ENCODE results near the gene FHOD3.

FHOD3 gene

GRCh38 chr18:36297417-36298125 lies at the start of gene FHOD3:
Gene FHOD3, plus strand, starts transcription at chr18:36297713. Its CDS starts 123 bp downstream, at chr18:36297836.
- no peak for DNase-seq (ENCODE audit: low read depth)

GRCh38 chr18:36249392-36249791 lies 48.1 kb upstream of the FHOD3 start:
- DNase-seq (ENCODE audit: low read depth) = no peak

GRCh38 chr18:36250827-36251226 lies 46.7 kb upstream of the FHOD3 start:
- DNase-seq (ENCODE audit: low read depth) = no peak

GRCh38 chr18:36255072-36255698 lies 42.3 kb upstream of the FHOD3 start:
- no peak for DNase-seq (ENCODE audit: low read depth)

GRCh38 chr18:36256094-36256493 lies 41.4 kb upstream of the FHOD3 start:
- no peak for DNase-seq (ENCODE audit: low read depth)

GRCh38 chr18:36262971-36263370 lies 34.5 kb upstream of the FHOD3 start:
- DNase-seq (ENCODE audit: low read depth) = no peak

GRCh38 chr18:36264283-36264682 lies 33.2 kb upstream of the FHOD3 start:
- DNase-seq (ENCODE audit: low read depth) = no peak

- DNase-seq (ENCODE audit: low read depth) = no peak
These were observed 32.5 kb upstream of the FHOD3 start for GRCh38 chr18:36265015-36265414.

GRCh38 chr18:36269157-36269556 lies 28.4 kb upstream of the FHOD3 start:
- no peak for DNase-seq (ENCODE audit: low read depth)

- no peak for DNase-seq (ENCODE audit: low read depth)
These were observed 26.4 kb upstream of the FHOD3 start for GRCh38 chr18:36271153-36271552.

GRCh38 chr18:36273347-36273746 lies 24.2 kb upstream of the FHOD3 start:
- DNase-seq (ENCODE audit: low read depth) = no peak

GRCh38 chr18:36274083-36274715 lies 23.3 kb upstream of the FHOD3 start:
- DNase-seq (ENCODE audit: low read depth) = no peak

- DNase-seq (ENCODE audit: low read depth) = no peak
These were observed 22.0 kb upstream of the FHOD3 start for GRCh38 chr18:36275561-36275960.

- DNase-seq (ENCODE audit: low read depth) = no peak
These were observed 18.5 kb upstream of the FHOD3 start for GRCh38 chr18:36279001-36279400.

GRCh38 chr18:36281936-36282335 lies 15.6 kb upstream of the FHOD3 start:
- DNase-seq (ENCODE audit: low read depth) = no peak

GRCh38 chr18:36283448-36283847 lies 14.1 kb upstream of the FHOD3 start:
- no peak for DNase-seq (ENCODE audit: low read depth)

GRCh38 chr18:36284268-36284667 lies 13.2 kb upstream of the FHOD3 start:
- DNase-seq (ENCODE audit: low read depth) = no peak

GRCh38 chr18:36284671-36285295 lies 12.7 kb upstream of the FHOD3 start:
- no peak for DNase-seq (ENCODE audit: low read depth)

- DNase-seq (ENCODE audit: low read depth) = no peak
These were observed 9.9 kb upstream of the FHOD3 start for GRCh38 chr18:36287653-36288052.

- no peak for DNase-seq (ENCODE audit: low read depth)
These were observed 8.8 kb upstream of the FHOD3 start for GRCh38 chr18:36288689-36289088.

GRCh38 chr18:36294031-36294430 lies 3.5 kb upstream of the FHOD3 start:
- no peak for DNase-seq (ENCODE audit: low read depth)

GRCh38 chr18:36295214-36295613 lies 2.3 kb upstream of the FHOD3 start:
- DNase-seq (ENCODE audit: low read depth) = no peak

- no peak for DNase-seq (ENCODE audit: low read depth)
These were observed 1.6 kb upstream of the FHOD3 start for GRCh38 chr18:36295880-36296301.
